ENCODE results near the gene CMTM1. TPM values are rescaled to one million over a fixed set of nuclear protein-coding genes. Genes with fewer than 3 reads are reported as not detected.

CMTM1 gene
- total RNA-seq, 1 experiment from 2014 or later, result 5.2 TPM

- DNase-seq (ENCODE audit: low read depth, low spot score), result no peak
- BruUV-seq (replicated peaks), result no TSS peak
- Histone ChIP-seq H3K9me3 (ENCODE audit: control insufficient read depth in 1 of 2, insufficient read depth in 1 of 2, low read depth in 1 of 2, low read length in 2 of 2) (no peaks in the 10 kb centered on the region), H2AFZ (ENCODE audit: low read depth, low read length, poor library complexity, severe bottlenecking) (no peak overlapping the region), H3K36me3 (ENCODE audit: control insufficient read depth in 1 of 2, insufficient read depth in 2 of 2, low read length in 2 of 2) (peaks cover 0 to 4% of the 10 kb centered on the region in 2 experiments; a peak in 1 of 4 replicates), H3K4me1 (ENCODE audit: control insufficient read depth in 1 of 2, insufficient read depth in 2 of 2, low read length in 2 of 2) (peaks cover 25 to 33% of the 10 kb centered on the region in 2 experiments), H3K27ac (ENCODE audit: low read depth, low read length) (no peak overlapping the region), H4K20me1 (ENCODE audit: insufficient read depth) (no peaks in the 10 kb centered on the region), H3K9me2 (ENCODE audit: insufficient read depth) (no peaks in the 10 kb centered on the region), H3K27me3 (ENCODE audit: insufficient read depth, low read length) (no peaks in the 10 kb centered on the region), H3K4me3 (replicated peaks in 1 of 2; ENCODE audit: low read depth in 1 of 2, low read length in 2 of 2) (no peak overlapping the region), H3K79me2 (ENCODE audit: insufficient read depth, low read length) (no peaks in the 10 kb centered on the region), H3K9ac (ENCODE audit: low read length) (no peak overlapping the region), H3K4me2 (ENCODE audit: low read length) (no peak overlapping the region)
- intact Hi-C loops (cut with micrococcal nuclease), result no loop called here
- TF ChIP-seq EGR1 (IDR thresholded peaks at IDR 0.05; ENCODE audit: low read depth) (no peak), ZFX (IDR thresholded peaks at IDR 0.05) (no peak)
- ChIA-PET RAD21 (ENCODE audit: low non-redundant PET in 1 of 2, low total read pairs in 2 of 2, uncharacterized antibody in 2 of 2, unreplicated experiment in 2 of 2) (no interaction called here), POLR2A (no interaction called here), CTCF (interaction anchor here (1.4 to 4.3 kb wide), 2 partner anchors 12 to 210 kb away, joined by 5 to 41 read pairs; partner anchors contain the start of gene NAE1)
- ATAC-seq, result no peak
Observed at GRCh38 chr16:66620429-66620795, 54.2 kb downstream of the CMTM1 start.

- TF ChIP-seq CTCF (IDR thresholded peaks at IDR 0.05 in 2 of 3, conservative IDR thresholded peaks at IDR 0.05 in 1 of 3; ENCODE audit: borderline replicate concordance in 1 of 3, insufficient read depth in 1 of 3, low read depth in 2 of 3, low read length in 2 of 3) (no peak), ZBTB33 (IDR thresholded peaks at IDR 0.05; ENCODE audit: extremely low read depth, insufficient replicate concordance, low read length) (no peak), EZH2 (IDR thresholded peaks at IDR 0.05) (no peak)
- Histone ChIP-seq H3K9ac (ENCODE audit: low read length) (no peak overlapping the region), H3K4me2 (ENCODE audit: low read length) (no peak overlapping the region), H3K36me3 (ENCODE audit: control insufficient read depth in 1 of 2, insufficient read depth in 2 of 2, low read length in 2 of 2) (peaks cover 0 to 4% of the 10 kb centered on the region in 2 experiments; a peak in 1 of 4 replicates), H2AFZ (ENCODE audit: low read depth, low read length, poor library complexity, severe bottlenecking) (no peak overlapping the region), H3K4me1 (ENCODE audit: control insufficient read depth in 1 of 2, insufficient read depth in 2 of 2, low read length in 2 of 2) (peaks cover 23 to 33% of the 10 kb centered on the region in 2 experiments), H3K79me2 (ENCODE audit: insufficient read depth, low read length) (no peaks in the 10 kb centered on the region), H3K9me3 (ENCODE audit: control insufficient read depth in 1 of 2, insufficient read depth in 1 of 2, low read depth in 1 of 2, low read length in 2 of 2) (no peaks in the 10 kb centered on the region), H3K4me3 (replicated peaks in 1 of 2; ENCODE audit: low read depth in 1 of 2, low read length in 2 of 2) (no peak overlapping the region), H3K27me3 (ENCODE audit: insufficient read depth, low read length) (no peaks in the 10 kb centered on the region), H3K9me2 (ENCODE audit: insufficient read depth) (no peaks in the 10 kb centered on the region), H4K20me1 (ENCODE audit: insufficient read depth) (no peaks in the 10 kb centered on the region), H3K27ac (ENCODE audit: low read depth, low read length) (no peak overlapping the region)
- RAD21 ChIA-PET (ENCODE audit: low non-redundant PET in 1 of 2, low total read pairs in 2 of 2, uncharacterized antibody in 2 of 2, unreplicated experiment in 2 of 2), result no interaction called here
- CTCF ChIA-PET, result no interaction called here
- BruUV-seq (replicated peaks), result no TSS peak
- no peak for ATAC-seq
- POLR2A ChIA-PET, result no interaction called here
- intact Hi-C loops (cut with micrococcal nuclease), result no loop called here
- DNase-seq (ENCODE audit: low read depth, low spot score), result no peak
Observed at GRCh38 chr16:66621973-66622372, 55.7 kb downstream of the CMTM1 start.
